ENCODE data around the gene GCNT4.
"Not testable (repeated sequence)": the region's sequence is repeated elsewhere in the genome, so short reads cannot be mapped to it uniquely, and the experiment has no call there.

The GCNT4 gene

GRCh38 chr5:75052192-75053053 is at the start of gene GCNT4:
Gene GCNT4, minus strand, starts transcription at chr5:75052558. Its CDS starts 22,521 bp downstream, at chr5:75030037.
- peak; percentile 44 for DNase-seq

GRCh38 chr5:75095956-75096355 is 43.6 kb upstream of the GCNT4 start:
- DNase-seq: not testable (repeated sequence)

GRCh38 chr5:75091597-75091996 is 39.2 kb upstream of the GCNT4 start:
- DNase-seq: no peak

GRCh38 chr5:75089662-75090061 is 37.3 kb upstream of the GCNT4 start:
- no peak for DNase-seq

- DNase-seq: peak; percentile 3
These were observed 36.8 kb upstream of the GCNT4 start for GRCh38 chr5:75089137-75089536.

GRCh38 chr5:75088648-75089047 is 36.3 kb upstream of the GCNT4 start:
- DNase-seq: no peak

GRCh38 chr5:75081510-75081909 is 29.2 kb upstream of the GCNT4 start:
- DNase-seq: no peak

GRCh38 chr5:75079346-75079745 is 27.0 kb upstream of the GCNT4 start:
- DNase-seq: not testable (repeated sequence)

GRCh38 chr5:75078027-75078426 is 25.7 kb upstream of the GCNT4 start:
- no peak for DNase-seq

GRCh38 chr5:75072061-75072460 is 19.7 kb upstream of the GCNT4 start:
- no peak for DNase-seq

- no peak for DNase-seq
These were observed 18.7 kb upstream of the GCNT4 start for GRCh38 chr5:75071100-75071499.

GRCh38 chr5:75067434-75067833 is 15.1 kb upstream of the GCNT4 start:
- no peak for DNase-seq

- DNase-seq: no peak
These were observed 10.7 kb upstream of the GCNT4 start for GRCh38 chr5:75062925-75063531.

- DNase-seq: no peak
These were observed 7.7 kb upstream of the GCNT4 start for GRCh38 chr5:75059912-75060545.

- DNase-seq: no peak
These were observed 6.7 kb upstream of the GCNT4 start for GRCh38 chr5:75058986-75059535.

- DNase-seq: no peak
These were observed 5.2 kb upstream of the GCNT4 start for GRCh38 chr5:75057561-75057960.

- DNase-seq: peak; percentile 4
These were observed 3.4 kb upstream of the GCNT4 start for GRCh38 chr5:75055727-75056144.

- peak; percentile 8 for DNase-seq
These were observed 2.0 kb upstream of the GCNT4 start for GRCh38 chr5:75054134-75054930.

- DNase-seq: peak; percentile 79
These were observed 1.2 kb upstream of the GCNT4 start for GRCh38 chr5:75053304-75054133.

- DNase-seq: no peak
These were observed 621 bp upstream of the GCNT4 start for GRCh38 chr5:75053054-75053303.

- no peak for DNase-seq
These were observed 1.1 kb downstream of the GCNT4 start for GRCh38 chr5:75051217-75051751.

- DNase-seq: peak; percentile 39
These were observed 1.9 kb downstream of the GCNT4 start for GRCh38 chr5:75050415-75050814.

All from HCEC 1CT (cell line).